Astrocyte of the cerebellum (primary cell): ENCODE results near the gene CDH12.
"Not testable (repeated sequence)": the region's sequence is repeated elsewhere in the genome, so short reads cannot be mapped to it uniquely, and the experiment has no call there.

Experiments
- DNase-seq: peaks from one replicate; pipeline ENCODE4 v3.0.0-alpha.2; 2011; ENCODE audit warnings: low read depth
- H3K4me3 ChIP-seq: 2 replicates; pipeline ENCODE4 v1.5.1; 2011; ENCODE audit warnings: mild to moderate bottlenecking, low read depth, low read length, moderate library complexity
- CTCF ChIP-seq: IDR thresholded peaks from 2 replicates; pipeline ENCODE4 v1.5.1; 2012; ENCODE audit warnings: low read length, low read depth, moderate library complexity, mild to moderate bottlenecking; ENCODE audit errors: missing control alignments
- in situ Hi-C: cut with HindIII; loops from 2 replicates; pipeline ENCODE4 v1.10.0; 2017; ENCODE audit warnings: low sequenced_read_pairs

CDH12 gene

DNA sequence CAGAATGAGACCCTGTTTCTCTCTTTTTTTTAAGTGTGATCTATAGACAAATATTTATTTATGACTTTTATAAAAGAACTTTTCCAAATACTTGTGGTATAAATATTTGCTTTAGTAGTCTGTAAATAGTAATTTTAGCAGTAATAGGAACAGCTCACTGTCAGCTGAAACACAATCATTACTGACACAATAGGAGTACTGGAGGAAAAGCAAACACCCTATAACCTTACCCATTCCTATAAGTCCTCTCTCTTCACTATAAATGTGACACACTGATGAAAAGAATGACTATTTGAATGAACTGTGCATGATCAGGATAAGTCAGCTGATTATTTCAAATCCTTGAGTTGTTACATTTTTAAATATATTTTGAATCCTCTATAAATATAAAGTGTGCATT, 72.4 kb downstream of the CDH12 start:
- no peak for TF ChIP-seq CTCF
- H3K4me3 ChIP-seq = no peak overlapping the region
- in situ Hi-C loops = no loop called here
- DNase-seq = no peak

DNA sequence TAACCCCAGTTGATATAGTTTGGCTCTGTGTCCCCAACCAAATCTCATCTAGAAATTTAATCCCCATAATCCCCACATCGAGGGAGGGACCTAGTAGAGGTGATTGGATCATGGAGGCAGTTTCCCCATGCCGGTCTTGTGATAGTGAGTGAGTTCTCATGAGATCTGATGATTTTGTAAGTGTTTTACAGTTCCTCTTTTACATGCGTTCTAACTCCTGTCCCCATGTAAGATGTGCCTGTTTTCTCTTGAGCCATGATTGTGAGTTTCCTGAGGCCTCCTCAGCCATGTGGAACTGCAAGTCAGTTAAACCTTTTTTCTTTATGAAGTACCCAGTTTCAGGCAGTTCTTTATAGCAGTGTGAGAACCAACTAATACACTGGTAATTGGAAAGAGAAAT, 73.6 kb downstream of the CDH12 start:
- in situ Hi-C loops = no loop called here
- TF ChIP-seq CTCF = no peak
- no peak overlapping the region for H3K4me3 ChIP-seq
- DNase-seq = no peak

DNA sequence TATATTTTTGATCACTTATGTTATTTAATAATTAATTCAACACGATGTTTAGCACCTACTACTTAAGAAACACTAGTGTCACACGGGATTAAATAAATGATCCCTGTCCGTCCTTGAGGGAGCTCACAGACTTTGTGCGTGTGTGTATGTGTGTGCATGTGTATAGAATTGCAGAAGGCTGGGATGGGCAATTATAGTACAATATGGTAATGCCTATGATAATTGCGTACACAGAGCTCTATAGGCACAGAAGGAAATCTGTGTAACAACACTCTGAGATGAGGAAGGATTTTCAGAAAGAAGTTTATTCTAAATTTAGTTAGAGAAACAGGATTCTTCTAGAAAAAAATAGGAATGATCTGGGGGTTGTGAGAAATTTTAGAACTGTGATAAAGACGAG, 76.9 kb downstream of the CDH12 start:
- no peak for TF ChIP-seq CTCF
- no peak for DNase-seq
- in situ Hi-C loops = no loop called here
- H3K4me3 ChIP-seq = no peak overlapping the region

GRCh38 chr5:22774214-22774613, 78.9 kb downstream of the CDH12 start:
- in situ Hi-C loops, DNase-seq, H3K4me3 ChIP-seq: not testable (repeated sequence)

DNA sequence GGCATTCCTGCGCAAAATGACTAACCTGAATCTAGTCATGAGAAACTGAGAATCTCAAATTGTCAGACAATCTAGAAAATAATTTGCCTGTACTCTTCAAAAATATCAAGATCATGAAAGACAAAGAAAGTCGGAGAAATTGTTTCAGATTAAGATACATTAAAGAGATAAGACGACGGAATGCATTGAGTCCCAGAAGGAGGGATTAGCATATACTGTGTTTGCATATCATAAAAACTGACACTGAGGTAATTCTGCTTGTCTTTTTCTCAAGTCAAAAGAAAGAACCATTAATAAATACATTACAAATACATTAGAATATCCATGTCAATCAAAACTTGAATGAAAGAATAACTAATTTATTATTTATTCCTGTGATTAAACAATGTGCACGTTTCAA, 88.4 kb downstream of the CDH12 start:
- no peak overlapping the region for H3K4me3 ChIP-seq
- DNase-seq = no peak
- TF ChIP-seq CTCF = no peak
- in situ Hi-C loops = no loop called here

- in situ Hi-C loops = no loop called here
- TF ChIP-seq CTCF = no peak
- H3K4me3 ChIP-seq = no peak overlapping the region
- no peak for DNase-seq
Observed at GRCh38 chr5:22757776-22758175, 95.4 kb downstream of the CDH12 start.

- H3K4me3 ChIP-seq = no peak overlapping the region
- TF ChIP-seq CTCF = no peak
- in situ Hi-C loops = no loop called here
- no peak for DNase-seq
Observed at GRCh38 chr5:22754155-22754554, 99.0 kb downstream of the CDH12 start.
